ENCODE results near the gene C11orf21.

C11orf21 gene

GRCh38 chr11:2320568-2321310 is 19.0 kb upstream of the C11orf21 start:
- DNase-seq: no peak

- DNase-seq: no peak
These were observed 18.2 kb upstream of the C11orf21 start for GRCh38 chr11:2319791-2320472.

DNA sequence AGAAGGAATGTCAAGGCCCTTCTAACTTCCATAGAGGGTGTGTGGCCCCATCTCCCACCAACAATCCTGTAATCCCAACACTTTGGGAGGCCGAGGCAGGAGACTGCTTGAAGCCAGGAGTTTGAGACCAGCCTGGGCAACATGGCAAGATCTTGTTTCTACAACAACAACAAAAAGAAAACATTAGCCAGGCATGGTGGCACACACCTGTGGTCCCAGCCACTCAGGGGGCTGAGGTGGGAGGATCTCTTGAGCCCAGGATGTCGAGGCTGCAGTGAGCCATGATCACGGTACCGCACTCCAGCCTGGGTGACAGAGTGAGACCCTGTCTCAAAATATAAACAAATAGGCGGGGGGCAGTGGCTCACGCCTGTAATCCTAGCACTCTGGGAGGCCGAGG is 17.0 kb upstream of the C11orf21 start:
- DNase-seq: no peak

DNA sequence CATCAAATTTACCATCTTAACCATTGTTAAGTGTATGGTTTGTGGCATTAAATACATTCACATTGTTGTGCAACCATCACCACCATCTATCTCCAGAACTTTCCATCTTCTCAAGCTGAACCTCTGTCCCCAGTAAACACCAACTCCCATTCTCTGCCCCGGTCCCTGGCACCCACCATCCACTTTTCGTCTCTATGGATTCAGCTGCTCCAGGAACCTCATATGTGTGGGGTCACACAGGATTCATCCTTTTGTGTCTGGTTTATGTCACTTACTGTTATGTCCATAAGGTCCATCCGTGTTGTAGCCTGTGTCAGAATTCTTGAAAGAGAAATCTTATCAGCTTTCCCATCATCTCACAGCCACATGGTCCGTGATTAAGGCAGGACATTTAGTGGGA is 16.4 kb upstream of the C11orf21 start:
- DNase-seq: no peak

DNA sequence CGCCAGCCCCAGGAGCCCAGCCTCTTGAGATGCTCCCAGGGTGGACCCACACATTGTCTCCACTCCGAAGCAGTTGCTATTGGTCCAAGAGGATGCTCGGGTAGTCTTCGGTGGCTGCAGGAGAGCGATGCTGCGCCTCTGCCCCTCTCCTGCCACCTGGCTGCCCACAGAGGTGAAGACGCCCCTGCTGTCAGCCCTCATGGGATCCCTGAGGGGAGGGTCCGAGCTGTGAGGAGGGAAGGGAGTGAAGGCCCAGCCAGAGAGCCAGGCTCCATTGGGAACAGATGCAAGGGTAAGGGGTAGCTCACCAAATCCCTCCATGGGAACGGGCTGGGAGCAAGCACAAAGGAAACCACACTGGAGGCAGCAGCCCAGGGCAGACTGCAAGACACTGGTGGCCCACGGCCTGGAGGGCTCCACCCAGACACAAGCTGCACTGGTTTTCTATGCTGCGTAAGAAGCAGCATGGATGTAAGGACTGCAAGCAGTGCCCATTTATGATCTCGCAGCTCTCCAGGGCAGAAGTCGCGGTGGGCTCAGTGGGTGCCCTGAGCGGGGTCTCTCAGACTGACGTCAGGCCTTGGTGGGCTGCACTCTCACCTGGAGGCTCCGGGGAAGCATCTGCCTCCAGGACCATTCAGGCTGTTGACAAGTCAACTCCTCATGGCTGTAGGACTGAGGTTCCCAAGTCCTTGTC is 15.8 kb upstream of the C11orf21 start:
- DNase-seq: no peak

DNA sequence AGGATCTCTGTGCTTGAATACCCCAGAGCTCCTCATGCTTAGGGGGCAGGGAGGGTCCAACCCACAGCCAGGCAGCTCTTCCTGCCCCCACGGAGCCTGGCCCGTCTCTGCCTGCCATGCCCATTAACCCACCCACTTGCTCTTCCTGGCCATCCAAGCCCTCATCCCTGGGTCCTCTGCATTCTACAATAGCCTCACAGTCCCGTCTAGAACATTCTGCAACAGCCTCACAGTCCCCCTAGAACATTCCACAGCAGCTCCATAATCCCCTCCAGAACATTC is 15.2 kb upstream of the C11orf21 start:
- DNase-seq: no peak

- no peak for DNase-seq
These were observed 14.6 kb upstream of the C11orf21 start for GRCh38 chr11:2316169-2316962.

DNA sequence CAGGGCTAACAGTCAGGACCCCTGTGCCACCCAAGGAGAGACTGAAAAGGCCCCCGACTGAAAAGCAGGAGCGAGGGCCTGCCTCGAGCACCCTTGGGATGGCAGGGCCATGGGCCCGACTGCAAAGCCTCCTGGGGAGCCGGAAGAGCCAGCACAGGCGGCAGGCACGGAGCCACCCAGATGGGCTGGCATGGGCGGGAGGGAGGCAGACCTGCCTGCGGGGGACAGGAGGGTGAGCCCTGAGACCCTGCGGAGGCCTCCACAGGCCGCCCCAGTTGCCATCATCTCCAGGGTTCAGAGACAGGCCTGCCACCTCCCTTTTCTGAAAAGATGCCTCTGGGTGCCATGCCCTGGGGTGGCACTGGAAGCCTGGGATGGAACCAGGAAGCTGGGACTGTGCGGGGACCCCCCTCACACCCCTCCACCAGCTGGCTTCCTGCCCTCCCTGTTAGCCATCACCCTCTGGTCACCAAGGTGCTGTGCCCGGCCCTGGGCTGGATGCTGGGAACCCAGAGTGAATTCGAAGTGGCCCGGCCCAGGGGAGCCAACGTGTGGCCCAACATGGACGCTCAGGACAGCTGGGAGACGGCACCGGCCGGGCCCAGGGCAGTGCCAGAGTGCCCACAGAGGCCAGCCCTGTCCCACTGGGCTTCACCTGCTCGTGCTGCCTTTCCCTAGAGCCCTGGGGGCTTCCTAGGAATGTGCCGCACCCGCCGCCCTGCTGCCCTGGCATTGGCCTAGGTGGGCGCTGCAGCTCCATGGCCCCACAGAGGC is 13.9 kb upstream of the C11orf21 start:
- no peak for DNase-seq

- DNase-seq: no peak
These were observed 13.0 kb upstream of the C11orf21 start for GRCh38 chr11:2314525-2315394.

GRCh38 chr11:2314136-2314524 is 12.4 kb upstream of the C11orf21 start:
- no peak for DNase-seq

- DNase-seq: no peak
These were observed 11.6 kb upstream of the C11orf21 start for GRCh38 chr11:2313051-2313951.

DNA sequence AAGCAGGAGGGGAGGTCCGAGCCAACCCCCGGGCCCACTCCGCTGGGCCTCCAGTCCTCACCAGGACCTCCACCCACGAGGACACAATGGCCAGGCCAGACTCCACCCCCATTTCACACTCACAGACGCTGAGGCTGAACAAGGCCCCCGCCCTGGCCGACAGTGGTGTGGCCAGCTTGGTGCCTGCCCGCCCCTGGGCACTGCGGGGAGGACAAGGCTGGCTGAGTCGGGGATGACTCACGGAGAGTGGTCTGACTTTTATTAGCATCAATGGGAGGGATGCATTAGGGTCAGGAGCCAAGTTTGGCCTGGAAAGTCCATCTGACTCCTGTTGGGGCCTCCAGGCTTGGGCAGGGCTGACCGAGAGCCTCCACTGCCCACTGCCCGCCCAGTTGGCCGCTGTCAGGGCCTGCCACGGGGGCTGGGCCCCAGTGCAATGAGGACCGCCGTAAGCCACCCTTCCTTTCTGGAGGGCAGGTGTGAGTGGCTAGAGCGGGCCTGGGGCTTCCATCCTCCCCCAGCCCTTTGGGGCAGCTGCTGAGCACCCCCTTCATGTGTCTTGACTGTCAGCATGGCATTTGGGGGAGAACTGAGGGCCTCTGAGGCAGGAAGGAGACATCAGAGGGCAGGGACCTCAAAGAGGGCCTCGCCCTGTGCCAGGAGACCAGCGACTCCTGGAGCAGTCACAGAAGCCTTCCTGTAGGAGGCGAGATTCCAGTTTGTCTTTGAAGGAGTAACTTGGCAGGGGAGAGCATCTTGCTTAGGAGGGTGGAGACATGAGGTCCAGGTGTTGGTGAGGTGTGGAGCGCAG is 10.7 kb upstream of the C11orf21 start:
- DNase-seq: no peak

GRCh38 chr11:2311353-2312133 is 9.8 kb upstream of the C11orf21 start:
- no peak for DNase-seq

GRCh38 chr11:2310786-2311352 is 9.2 kb upstream of the C11orf21 start:
- DNase-seq: no peak

DNA sequence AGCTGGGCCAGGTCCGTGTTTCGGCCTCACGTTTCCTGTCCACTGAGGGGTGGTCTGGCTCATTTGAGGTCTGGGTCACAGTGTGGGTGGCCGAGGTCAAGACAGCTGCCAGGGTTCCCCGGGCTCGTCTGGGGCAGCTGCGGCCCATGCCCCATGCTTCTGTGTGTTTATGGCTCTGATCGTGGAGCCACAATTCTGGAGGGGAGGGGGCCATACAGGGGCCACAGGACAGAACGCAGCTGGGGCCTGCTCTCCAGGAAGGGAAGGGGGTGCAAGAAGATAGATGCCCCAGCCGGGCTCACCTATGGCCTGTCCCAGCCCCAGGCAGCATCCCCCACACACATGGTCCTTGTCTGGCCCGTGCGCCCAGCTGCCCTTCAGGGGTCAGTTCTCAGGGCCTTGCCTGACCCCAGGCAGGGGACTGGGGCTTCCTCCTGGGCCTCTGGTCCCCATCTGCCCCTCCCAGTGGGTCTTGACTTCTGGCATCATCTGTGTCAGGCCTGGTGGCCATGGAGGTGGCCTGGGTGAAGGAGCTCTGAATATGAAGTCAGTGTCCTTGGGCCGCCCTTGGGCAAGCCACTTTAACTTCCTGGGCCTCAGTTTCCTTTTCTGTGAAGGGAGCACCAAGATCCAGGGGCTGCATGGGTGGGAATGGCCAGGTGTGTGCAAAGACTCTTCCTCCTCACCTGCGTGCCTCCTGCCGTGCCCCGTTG is 8.5 kb upstream of the C11orf21 start:
- DNase-seq: no peak

GRCh38 chr11:2309251-2310072 is 7.7 kb upstream of the C11orf21 start:
- no peak for DNase-seq

- DNase-seq: no peak
These were observed 7.0 kb upstream of the C11orf21 start for GRCh38 chr11:2308713-2309112.

Data from suppressor macrophage treated with lipopolysaccharide for 4 hours (primary cell).